Activated CD4-positive, alpha-beta T cell treated with anti-CD3 and anti-CD28 coated beads, Interleukin-2, Interleukin-4, amounts not matched to agents 100 ng/mL and 50 ng/mL, durations not matched to agents 16 hours and 8 hours (primary cell): Measurements from ENCODE around the gene ZRANB2.

Experiments
- DNase-seq: peaks from one replicate; pipeline ENCODE4 v3.0.0-alpha.2; 2020; ENCODE audit warnings: low spot score

ZRANB2 gene

GRCh38 chr1:71027991-71028390 lies 52.8 kb downstream of the ZRANB2 start:
- no peak for DNase-seq

- no peak for DNase-seq
These were observed 54.7 kb downstream of the ZRANB2 start for GRCh38 chr1:71026093-71026492.

DNA sequence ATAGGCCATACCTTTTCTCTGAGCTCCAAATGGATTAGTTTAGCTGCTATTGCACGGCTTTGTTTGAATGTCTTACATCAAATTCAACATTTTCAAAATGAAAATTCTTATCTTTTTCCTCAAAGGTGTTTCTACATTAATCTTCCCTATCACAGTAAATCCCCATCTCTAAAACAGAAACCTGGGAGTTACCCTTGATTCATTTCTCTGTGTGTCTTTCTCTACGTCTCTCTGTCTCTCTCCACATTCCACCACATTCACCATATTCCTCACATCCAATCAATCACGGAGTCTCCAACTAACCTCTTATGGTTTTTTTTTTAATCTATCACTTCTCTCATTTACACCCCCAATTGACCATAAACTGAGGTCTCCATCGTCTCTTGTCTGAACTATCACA lies 57.3 kb downstream of the ZRANB2 start:
- no peak for DNase-seq

GRCh38 chr1:71019233-71019969 lies 61.4 kb downstream of the ZRANB2 start:
- DNase-seq = no peak

- DNase-seq = no peak
These were observed 62.0 kb downstream of the ZRANB2 start for GRCh38 chr1:71018791-71019190.

- no peak for DNase-seq
These were observed 65.1 kb downstream of the ZRANB2 start for GRCh38 chr1:71015745-71016144.

- no peak for DNase-seq
These were observed 66.7 kb downstream of the ZRANB2 start for GRCh38 chr1:71014178-71014579.
